HEK293 (cell line): ENCODE results near the gene KRT13.
A peak's percentile ranks its signal among the peaks of the same experiment; 100 is the strongest.

Experiments
- GLIS1 ChIP-seq: fragments of 450-650 bp; formaldehyde crosslinking; IDR thresholded peaks from 2 replicates; pipeline ENCODE4 v1.5.1; 2016; ENCODE audit warnings: missing biosample characterization, missing genetic modification characterization
- ZBTB21 ChIP-seq: fragments of 450-650 bp; formaldehyde crosslinking; IDR thresholded peaks from 2 replicates; pipeline ENCODE4 v1.5.1; 2017; ENCODE audit warnings: missing biosample characterization, missing genetic modification characterization
- ZBTB8A ChIP-seq: fragments of 450-650 bp; formaldehyde crosslinking; IDR thresholded peaks from 2 replicates; pipeline ENCODE4 v1.5.1; 2016; ENCODE audit warnings: missing biosample characterization, missing genetic modification characterization
- ZNF121 ChIP-seq: fragments of 450-650 bp; formaldehyde crosslinking; IDR thresholded peaks from 2 replicates; pipeline ENCODE4 v1.5.1; 2016; ENCODE audit warnings: missing biosample characterization, missing genetic modification characterization
- ZNF274 ChIP-seq, 2 experiments: fragments of 200-500 bp in 1 of 2; fragments of 450-650 bp in 1 of 2; sonication (Bioruptor generic) in 1 of 2; formaldehyde crosslinking in 1 of 2; IDR thresholded peaks; 2 replicates each; pipeline versions ENCODE4 v1.5.1 to v1.6.1; 2014 to 2016; ENCODE audit warnings: borderline replicate concordance in 1 of 2, inconsistent platforms in 1 of 2, low read length in 1 of 2, missing biosample characterization in 1 of 2, missing genetic modification characterization in 1 of 2
- ZNF311 ChIP-seq: fragments of 450-650 bp; formaldehyde crosslinking; IDR thresholded peaks from 2 replicates; pipeline ENCODE4 v1.5.1; 2017; ENCODE audit warnings: missing biosample characterization, missing genetic modification characterization, borderline replicate concordance
- ZNF350 ChIP-seq: fragments of 450-650 bp; formaldehyde crosslinking; IDR thresholded peaks from 2 replicates; pipeline ENCODE4 v1.5.0; 2017; ENCODE audit warnings: missing biosample characterization, mild to moderate bottlenecking, missing genetic modification characterization
- ZNF549 ChIP-seq: fragments of 450-650 bp; IDR thresholded peaks from 2 replicates; pipeline ENCODE4 v1.5.1; 2018; ENCODE audit warnings: missing biosample characterization, missing genetic modification characterization, mild to moderate bottlenecking, inconsistent platforms, moderate library complexity
- ZNF600 ChIP-seq: fragments of 450-650 bp; formaldehyde crosslinking; IDR thresholded peaks from 2 replicates; pipeline ENCODE4 v1.5.1; 2016; ENCODE audit warnings: missing biosample characterization, missing genetic modification characterization
- ZNF785 ChIP-seq: fragments of 450-650 bp; formaldehyde crosslinking; IDR thresholded peaks from 2 replicates; pipeline ENCODE4 v1.5.1; 2016; ENCODE audit warnings: missing biosample characterization, missing genetic modification characterization
- ZNF792 ChIP-seq: fragments of 450-650 bp; formaldehyde crosslinking; IDR thresholded peaks from 2 replicates; pipeline ENCODE4 v1.5.1; 2016; ENCODE audit warnings: missing biosample characterization, missing genetic modification characterization
- ZSCAN23 ChIP-seq: fragments of 450-650 bp; formaldehyde crosslinking; IDR thresholded peaks from 2 replicates; pipeline ENCODE4 v1.5.1; 2016; ENCODE audit warnings: missing biosample characterization, missing genetic modification characterization
- TF ChIP-seq, protein P1 (sequence below): fragments of 450-650 bp; formaldehyde crosslinking; IDR thresholded peaks from 2 replicates; pipeline ENCODE4 v1.5.1; 2017; ENCODE audit warnings: missing biosample characterization, missing genetic modification characterization
- TF ChIP-seq, protein P2 (sequence below): fragments of 450-650 bp; formaldehyde crosslinking; IDR thresholded peaks from 2 replicates; pipeline ENCODE4 v1.5.1; 2017; ENCODE audit warnings: missing biosample characterization, missing genetic modification characterization
- TF ChIP-seq, protein P3 (sequence below): fragments of 450-650 bp; formaldehyde crosslinking; IDR thresholded peaks from 2 replicates; pipeline ENCODE4 v1.5.1; 2016; ENCODE audit warnings: missing biosample characterization, missing genetic modification characterization, borderline replicate concordance
- TF ChIP-seq, protein P4 (sequence below): fragments of 450-650 bp; formaldehyde crosslinking; IDR thresholded peaks from 2 replicates; pipeline ENCODE4 v1.5.1; 2017; ENCODE audit warnings: missing biosample characterization, missing genetic modification characterization
- TF ChIP-seq, protein P5 (sequence below): fragments of 450-650 bp; formaldehyde crosslinking; conservative IDR thresholded peaks from 2 replicates; pipeline ENCODE4 v1.5.1; 2016; ENCODE audit warnings: low read depth, missing biosample characterization, missing genetic modification characterization
- TF ChIP-seq, protein P6 (sequence below): fragments of 450-650 bp; formaldehyde crosslinking; IDR thresholded peaks from 2 replicates; pipeline ENCODE4 v1.5.1; 2016; ENCODE audit warnings: missing biosample characterization, missing genetic modification characterization
- TF ChIP-seq, protein P7 (sequence below): fragments of 450-650 bp; formaldehyde crosslinking; IDR thresholded peaks from 2 replicates; pipeline ENCODE4 v1.5.1; 2017; ENCODE audit warnings: missing biosample characterization, missing genetic modification characterization

The KRT13 gene

DNA sequence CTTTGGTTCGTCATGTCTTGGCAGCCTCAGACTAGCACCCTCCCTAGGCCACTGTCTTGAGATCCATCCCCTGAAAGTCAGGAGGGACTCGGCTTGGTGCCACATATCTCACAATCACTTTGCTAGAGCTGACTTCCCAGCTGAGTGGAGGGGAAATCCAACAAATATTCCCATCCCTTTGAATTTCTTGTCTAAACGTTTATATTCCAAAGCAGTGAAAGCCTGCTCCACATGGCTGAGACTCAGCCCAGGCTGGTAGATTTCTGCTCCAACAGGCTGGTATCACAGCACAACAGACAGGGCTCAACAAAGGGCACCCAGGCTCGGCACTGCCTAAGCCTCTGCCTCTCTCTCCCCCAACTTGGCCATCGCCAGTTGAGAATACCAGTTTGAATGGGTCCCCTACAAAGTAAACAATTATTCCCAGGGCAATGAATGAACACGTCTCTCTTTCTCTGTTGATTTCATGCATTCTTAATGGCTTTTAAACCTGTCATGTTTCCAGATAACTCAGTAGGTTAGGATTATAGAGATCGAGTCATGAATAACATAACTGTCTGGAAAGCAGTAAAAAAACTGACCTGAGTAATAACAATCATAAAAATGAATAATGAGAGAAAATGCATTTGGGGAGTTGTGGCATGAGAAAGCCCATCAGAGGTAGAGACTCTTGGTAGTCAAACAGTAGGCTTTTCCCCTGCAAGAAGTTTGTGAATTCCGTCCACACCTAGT is 1.0 kb downstream of the KRT13 start (continued):
- TF ChIP-seq, protein P1, sequence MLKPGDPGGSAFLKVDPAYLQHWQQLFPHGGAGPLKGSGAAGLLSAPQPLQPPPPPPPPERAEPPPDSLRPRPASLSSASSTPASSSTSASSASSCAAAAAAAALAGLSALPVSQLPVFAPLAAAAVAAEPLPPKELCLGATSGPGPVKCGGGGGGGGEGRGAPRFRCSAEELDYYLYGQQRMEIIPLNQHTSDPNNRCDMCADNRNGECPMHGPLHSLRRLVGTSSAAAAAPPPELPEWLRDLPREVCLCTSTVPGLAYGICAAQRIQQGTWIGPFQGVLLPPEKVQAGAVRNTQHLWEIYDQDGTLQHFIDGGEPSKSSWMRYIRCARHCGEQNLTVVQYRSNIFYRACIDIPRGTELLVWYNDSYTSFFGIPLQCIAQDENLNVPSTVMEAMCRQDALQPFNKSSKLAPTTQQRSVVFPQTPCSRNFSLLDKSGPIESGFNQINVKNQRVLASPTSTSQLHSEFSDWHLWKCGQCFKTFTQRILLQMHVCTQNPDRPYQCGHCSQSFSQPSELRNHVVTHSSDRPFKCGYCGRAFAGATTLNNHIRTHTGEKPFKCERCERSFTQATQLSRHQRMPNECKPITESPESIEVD (tag by site-specific recombination): peak; percentile 94
- no peak for TF ChIP-seq ZNF785 (tag by site-specific recombination)
- TF ChIP-seq ZNF549 (tag by site-specific recombination): no peak
- TF ChIP-seq, protein P2, sequence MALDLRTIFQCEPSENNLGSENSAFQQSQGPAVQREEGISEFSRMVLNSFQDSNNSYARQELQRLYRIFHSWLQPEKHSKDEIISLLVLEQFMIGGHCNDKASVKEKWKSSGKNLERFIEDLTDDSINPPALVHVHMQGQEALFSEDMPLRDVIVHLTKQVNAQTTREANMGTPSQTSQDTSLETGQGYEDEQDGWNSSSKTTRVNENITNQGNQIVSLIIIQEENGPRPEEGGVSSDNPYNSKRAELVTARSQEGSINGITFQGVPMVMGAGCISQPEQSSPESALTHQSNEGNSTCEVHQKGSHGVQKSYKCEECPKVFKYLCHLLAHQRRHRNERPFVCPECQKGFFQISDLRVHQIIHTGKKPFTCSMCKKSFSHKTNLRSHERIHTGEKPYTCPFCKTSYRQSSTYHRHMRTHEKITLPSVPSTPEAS (tag by site-specific recombination): no peak
- TF ChIP-seq, protein P3, sequence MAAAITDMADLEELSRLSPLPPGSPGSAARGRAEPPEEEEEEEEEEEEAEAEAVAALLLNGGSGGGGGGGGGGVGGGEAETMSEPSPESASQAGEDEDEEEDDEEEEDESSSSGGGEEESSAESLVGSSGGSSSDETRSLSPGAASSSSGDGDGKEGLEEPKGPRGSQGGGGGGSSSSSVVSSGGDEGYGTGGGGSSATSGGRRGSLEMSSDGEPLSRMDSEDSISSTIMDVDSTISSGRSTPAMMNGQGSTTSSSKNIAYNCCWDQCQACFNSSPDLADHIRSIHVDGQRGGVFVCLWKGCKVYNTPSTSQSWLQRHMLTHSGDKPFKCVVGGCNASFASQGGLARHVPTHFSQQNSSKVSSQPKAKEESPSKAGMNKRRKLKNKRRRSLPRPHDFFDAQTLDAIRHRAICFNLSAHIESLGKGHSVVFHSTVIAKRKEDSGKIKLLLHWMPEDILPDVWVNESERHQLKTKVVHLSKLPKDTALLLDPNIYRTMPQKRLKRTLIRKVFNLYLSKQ (tag by site-specific recombination): no peak
- TF ChIP-seq ZNF792 (tag by site-specific recombination): no peak
- no peak; the same call in 1 of the 2 replicates for TF ChIP-seq ZNF121 (tag by site-specific recombination)
- TF ChIP-seq GLIS1 (tag by site-specific recombination): 0 out of 2 replicates have a peak, but pooled peaks have one; percentile 6
- TF ChIP-seq, protein P4, sequence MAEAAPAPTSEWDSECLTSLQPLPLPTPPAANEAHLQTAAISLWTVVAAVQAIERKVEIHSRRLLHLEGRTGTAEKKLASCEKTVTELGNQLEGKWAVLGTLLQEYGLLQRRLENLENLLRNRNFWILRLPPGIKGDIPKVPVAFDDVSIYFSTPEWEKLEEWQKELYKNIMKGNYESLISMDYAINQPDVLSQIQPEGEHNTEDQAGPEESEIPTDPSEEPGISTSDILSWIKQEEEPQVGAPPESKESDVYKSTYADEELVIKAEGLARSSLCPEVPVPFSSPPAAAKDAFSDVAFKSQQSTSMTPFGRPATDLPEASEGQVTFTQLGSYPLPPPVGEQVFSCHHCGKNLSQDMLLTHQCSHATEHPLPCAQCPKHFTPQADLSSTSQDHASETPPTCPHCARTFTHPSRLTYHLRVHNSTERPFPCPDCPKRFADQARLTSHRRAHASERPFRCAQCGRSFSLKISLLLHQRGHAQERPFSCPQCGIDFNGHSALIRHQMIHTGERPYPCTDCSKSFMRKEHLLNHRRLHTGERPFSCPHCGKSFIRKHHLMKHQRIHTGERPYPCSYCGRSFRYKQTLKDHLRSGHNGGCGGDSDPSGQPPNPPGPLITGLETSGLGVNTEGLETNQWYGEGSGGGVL (tag by site-specific recombination): no peak
- peak; percentile 20; the same call in 1 of the 2 replicates for TF ChIP-seq ZNF600
- TF ChIP-seq ZNF350 (tag by site-specific recombination): no peak
- TF ChIP-seq ZNF274 (IDR thresholded peaks at IDR 0.05; ENCODE audit: low read length): no peak
- TF ChIP-seq ZNF274 (tag by site-specific recombination; IDR thresholded peaks at IDR 0.05; ENCODE audit: borderline replicate concordance): no peak
- TF ChIP-seq, protein P5, sequence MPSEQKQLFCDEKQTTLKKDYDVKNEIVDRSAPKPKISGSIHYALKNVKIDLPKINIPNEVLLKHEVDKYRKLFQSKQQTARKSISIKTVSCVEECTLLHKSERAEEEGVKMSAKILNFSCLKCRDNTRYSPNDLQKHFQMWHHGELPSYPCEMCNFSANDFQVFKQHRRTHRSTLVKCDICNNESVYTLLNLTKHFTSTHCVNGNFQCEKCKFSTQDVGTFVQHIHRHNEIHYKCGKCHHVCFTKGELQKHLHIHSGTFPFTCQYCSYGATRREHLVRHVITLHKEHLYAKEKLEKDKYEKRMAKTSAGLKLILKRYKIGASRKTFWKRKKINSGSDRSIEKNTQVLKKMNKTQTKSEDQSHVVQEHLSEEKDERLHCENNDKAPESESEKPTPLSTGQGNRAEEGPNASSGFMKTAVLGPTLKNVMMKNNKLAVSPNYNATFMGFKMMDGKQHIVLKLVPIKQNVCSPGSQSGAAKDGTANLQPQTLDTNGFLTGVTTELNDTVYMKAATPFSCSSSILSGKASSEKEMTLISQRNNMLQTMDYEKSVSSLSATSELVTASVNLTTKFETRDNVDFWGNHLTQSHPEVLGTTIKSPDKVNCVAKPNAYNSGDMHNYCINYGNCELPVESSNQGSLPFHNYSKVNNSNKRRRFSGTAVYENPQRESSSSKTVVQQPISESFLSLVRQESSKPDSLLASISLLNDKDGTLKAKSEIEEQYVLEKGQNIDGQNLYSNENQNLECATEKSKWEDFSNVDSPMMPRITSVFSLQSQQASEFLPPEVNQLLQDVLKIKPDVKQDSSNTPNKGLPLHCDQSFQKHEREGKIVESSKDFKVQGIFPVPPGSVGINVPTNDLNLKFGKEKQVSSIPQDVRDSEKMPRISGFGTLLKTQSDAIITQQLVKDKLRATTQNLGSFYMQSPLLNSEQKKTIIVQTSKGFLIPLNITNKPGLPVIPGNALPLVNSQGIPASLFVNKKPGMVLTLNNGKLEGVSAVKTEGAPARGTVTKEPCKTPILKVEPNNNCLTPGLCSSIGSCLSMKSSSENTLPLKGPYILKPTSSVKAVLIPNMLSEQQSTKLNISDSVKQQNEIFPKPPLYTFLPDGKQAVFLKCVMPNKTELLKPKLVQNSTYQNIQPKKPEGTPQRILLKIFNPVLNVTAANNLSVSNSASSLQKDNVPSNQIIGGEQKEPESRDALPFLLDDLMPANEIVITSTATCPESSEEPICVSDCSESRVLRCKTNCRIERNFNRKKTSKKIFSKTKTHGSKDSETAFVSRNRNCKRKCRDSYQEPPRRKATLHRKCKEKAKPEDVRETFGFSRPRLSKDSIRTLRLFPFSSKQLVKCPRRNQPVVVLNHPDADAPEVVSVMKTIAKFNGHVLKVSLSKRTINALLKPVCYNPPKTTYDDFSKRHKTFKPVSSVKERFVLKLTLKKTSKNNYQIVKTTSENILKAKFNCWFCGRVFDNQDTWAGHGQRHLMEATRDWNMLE (tag by site-specific recombination): no peak
- TF ChIP-seq ZNF311 (tag by site-specific recombination): no peak
- TF ChIP-seq, protein P6, sequence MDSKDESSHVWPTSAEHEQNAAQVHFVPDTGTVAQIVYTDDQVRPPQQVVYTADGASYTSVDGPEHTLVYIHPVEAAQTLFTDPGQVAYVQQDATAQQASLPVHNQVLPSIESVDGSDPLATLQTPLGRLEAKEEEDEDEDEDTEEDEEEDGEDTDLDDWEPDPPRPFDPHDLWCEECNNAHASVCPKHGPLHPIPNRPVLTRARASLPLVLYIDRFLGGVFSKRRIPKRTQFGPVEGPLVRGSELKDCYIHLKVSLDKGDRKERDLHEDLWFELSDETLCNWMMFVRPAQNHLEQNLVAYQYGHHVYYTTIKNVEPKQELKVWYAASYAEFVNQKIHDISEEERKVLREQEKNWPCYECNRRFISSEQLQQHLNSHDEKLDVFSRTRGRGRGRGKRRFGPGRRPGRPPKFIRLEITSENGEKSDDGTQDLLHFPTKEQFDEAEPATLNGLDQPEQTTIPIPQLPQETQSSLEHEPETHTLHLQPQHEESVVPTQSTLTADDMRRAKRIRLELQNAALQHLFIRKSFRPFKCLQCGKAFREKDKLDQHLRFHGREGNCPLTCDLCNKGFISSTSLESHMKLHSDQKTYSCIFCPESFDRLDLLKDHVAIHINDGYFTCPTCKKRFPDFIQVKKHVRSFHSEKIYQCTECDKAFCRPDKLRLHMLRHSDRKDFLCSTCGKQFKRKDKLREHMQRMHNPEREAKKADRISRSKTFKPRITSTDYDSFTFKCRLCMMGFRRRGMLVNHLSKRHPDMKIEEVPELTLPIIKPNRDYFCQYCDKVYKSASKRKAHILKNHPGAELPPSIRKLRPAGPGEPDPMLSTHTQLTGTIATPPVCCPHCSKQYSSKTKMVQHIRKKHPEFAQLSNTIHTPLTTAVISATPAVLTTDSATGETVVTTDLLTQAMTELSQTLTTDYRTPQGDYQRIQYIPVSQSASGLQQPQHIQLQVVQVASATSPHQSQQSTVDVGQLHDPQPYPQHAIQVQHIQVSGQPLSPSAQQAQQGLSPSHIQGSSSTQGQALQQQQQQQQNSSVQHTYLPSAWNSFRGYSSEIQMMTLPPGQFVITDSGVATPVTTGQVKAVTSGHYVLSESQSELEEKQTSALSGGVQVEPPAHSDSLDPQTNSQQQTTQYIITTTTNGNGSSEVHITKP (tag by site-specific recombination): peak; percentile 16; the same call in 1 of the 2 replicates
- TF ChIP-seq ZBTB21: no peak
- TF ChIP-seq, protein P7, sequence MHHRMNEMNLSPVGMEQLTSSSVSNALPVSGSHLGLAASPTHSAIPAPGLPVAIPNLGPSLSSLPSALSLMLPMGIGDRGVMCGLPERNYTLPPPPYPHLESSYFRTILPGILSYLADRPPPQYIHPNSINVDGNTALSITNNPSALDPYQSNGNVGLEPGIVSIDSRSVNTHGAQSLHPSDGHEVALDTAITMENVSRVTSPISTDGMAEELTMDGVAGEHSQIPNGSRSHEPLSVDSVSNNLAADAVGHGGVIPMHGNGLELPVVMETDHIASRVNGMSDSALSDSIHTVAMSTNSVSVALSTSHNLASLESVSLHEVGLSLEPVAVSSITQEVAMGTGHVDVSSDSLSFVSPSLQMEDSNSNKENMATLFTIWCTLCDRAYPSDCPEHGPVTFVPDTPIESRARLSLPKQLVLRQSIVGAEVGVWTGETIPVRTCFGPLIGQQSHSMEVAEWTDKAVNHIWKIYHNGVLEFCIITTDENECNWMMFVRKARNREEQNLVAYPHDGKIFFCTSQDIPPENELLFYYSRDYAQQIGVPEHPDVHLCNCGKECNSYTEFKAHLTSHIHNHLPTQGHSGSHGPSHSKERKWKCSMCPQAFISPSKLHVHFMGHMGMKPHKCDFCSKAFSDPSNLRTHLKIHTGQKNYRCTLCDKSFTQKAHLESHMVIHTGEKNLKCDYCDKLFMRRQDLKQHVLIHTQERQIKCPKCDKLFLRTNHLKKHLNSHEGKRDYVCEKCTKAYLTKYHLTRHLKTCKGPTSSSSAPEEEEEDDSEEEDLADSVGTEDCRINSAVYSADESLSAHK (tag by site-specific recombination): 0 out of 2 replicates have a peak, but pooled peaks have one; percentile 13
- TF ChIP-seq ZBTB8A (tag by site-specific recombination): peak; percentile 81
- TF ChIP-seq ZSCAN23 (tag by site-specific recombination): no peak
